ENCODE measurements around the gene SPOCK2. TPM values are rescaled to one million over a fixed set of nuclear protein-coding genes. Genes with fewer than 3 reads are reported as not detected.

Gene SPOCK2
- total and polyA plus RNA-seq, 2 of the 4 experiments (the other 2 are of a cell fraction) = 0.02 TPM; not detected in 1

DNA sequence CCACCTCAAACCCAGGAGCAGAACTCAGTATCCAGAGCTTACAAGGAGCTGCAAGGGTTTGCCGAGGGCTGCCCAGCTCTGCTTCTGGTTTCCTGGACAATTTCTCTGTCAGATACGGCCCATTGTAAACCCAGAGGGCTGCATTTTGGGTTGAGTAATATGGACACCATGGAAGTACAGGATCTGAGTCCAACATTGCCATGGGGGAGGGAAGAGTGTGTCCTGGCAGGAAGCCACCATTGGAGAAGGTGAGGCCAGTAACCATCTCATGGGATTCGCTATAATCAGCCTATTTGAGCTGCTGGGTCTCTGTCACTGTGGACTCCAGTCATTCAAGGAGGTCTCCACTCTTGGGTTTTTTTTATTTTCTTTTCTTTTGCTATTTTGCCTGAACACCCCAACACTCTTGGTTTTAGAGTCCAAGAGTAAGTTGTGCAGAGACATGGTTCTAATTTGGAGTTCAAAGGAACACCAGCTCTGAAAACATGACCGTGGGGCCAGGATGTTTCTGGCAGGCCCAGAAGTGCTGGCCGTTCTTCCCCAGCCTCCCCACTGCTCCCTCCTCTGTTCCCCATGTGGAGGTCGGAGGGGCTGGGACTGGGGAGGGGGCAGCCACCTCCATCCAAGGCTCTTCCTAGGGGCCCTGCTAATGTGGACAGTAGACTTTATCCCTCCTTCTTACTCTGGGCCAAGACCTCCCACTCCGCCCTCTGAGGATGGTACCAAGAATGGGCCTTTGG, 77.9 kb downstream of the SPOCK2 start:
- H2BK20ac ChIP-seq (ENCODE audit: low read depth, low read length) = peak overlapping the region; percentile 88
- H3K4ac ChIP-seq (ENCODE audit: low read depth, low read length) = peak overlapping the region; percentile 95
- H3K27ac ChIP-seq (ENCODE audit: insufficient read depth, low read length) = peak overlapping the region; percentile 94
- peak overlapping the region; percentile 79 to 87 for H4K8ac ChIP-seq (ENCODE audit: low read depth in 2 of 2, low read length in 2 of 2)
- peak overlapping the region; percentile 44 for H3K9ac ChIP-seq (ENCODE audit: low read depth, low read length)
- H3K4me3 ChIP-seq (ENCODE audit: insufficient read depth, low read depth, low read length) = no peak overlapping the region
- H2AK9ac ChIP-seq (replicated peaks; ENCODE audit: low read depth, low read length, poor library complexity) = peak overlapping the region; percentile 85
- peak overlapping the region; percentile 83 for H3K23ac ChIP-seq (ENCODE audit: low read depth, low read length)
- no peak overlapping the region; the same call in 1 of the 2 replicates for H3K4me2 ChIP-seq (ENCODE audit: low read depth, low read length)
- peaks cover 18 to 41% of the 10 kb centered on the region in 2 experiments for H3K79me1 ChIP-seq (ENCODE audit: low read depth in 1 of 2, low read length in 2 of 2)
- H2BK15ac ChIP-seq (ENCODE audit: low read depth, low read length) = peak overlapping the region; percentile 93; the same call in 2 of the 3 replicates
- H2BK120ac ChIP-seq (ENCODE audit: low read depth, low read length) = peak overlapping the region; percentile 83
- H3K14ac ChIP-seq (replicated peaks; ENCODE audit: low read depth, low read length) = peak overlapping the region; percentile 90
- H3K36me3 ChIP-seq (ENCODE audit: control insufficient read depth, insufficient read depth, low read length) = peaks cover 22% of the 10 kb centered on the region
- peak overlapping the region; percentile 92 for H2BK5ac ChIP-seq (ENCODE audit: low read depth, low read length, poor library complexity, severe bottlenecking)
- DNase-seq = no peak
- no peak for TF ChIP-seq POLR2A (IDR thresholded peaks at IDR 0.05; ENCODE audit: low read depth, low read length)
- TF ChIP-seq CHD1 (IDR thresholded peaks at IDR 0.05; ENCODE audit: low read depth, low read length) = no peak
- TF ChIP-seq NFE2L2 (IDR thresholded peaks at IDR 0.05; ENCODE audit: low read depth, low read length) = no peak
- no peak for TF ChIP-seq RFX5 (IDR thresholded peaks at IDR 0.05; ENCODE audit: low read depth, low read length)
- TF ChIP-seq CEBPB (IDR thresholded peaks at IDR 0.05; ENCODE audit: low read depth, low read length) = no peak
- TF ChIP-seq, protein P1, sequence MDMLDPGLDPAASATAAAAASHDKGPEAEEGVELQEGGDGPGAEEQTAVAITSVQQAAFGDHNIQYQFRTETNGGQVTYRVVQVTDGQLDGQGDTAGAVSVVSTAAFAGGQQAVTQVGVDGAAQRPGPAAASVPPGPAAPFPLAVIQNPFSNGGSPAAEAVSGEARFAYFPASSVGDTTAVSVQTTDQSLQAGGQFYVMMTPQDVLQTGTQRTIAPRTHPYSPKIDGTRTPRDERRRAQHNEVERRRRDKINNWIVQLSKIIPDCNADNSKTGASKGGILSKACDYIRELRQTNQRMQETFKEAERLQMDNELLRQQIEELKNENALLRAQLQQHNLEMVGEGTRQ (IDR thresholded peaks at IDR 0.05; ENCODE audit: low read depth, low read length) = no peak
- TF ChIP-seq, protein P2, sequence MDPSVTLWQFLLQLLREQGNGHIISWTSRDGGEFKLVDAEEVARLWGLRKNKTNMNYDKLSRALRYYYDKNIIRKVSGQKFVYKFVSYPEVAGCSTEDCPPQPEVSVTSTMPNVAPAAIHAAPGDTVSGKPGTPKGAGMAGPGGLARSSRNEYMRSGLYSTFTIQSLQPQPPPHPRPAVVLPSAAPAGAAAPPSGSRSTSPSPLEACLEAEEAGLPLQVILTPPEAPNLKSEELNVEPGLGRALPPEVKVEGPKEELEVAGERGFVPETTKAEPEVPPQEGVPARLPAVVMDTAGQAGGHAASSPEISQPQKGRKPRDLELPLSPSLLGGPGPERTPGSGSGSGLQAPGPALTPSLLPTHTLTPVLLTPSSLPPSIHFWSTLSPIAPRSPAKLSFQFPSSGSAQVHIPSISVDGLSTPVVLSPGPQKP (IDR thresholded peaks at IDR 0.05; ENCODE audit: borderline replicate concordance, low read depth, low read length) = no peak
- no peak for TF ChIP-seq MAZ (IDR thresholded peaks at IDR 0.05; ENCODE audit: borderline replicate concordance, low read depth, low read length)
- TF ChIP-seq SMC3 (IDR thresholded peaks at IDR 0.05; ENCODE audit: low read depth, low read length) = no peak
- no peak for TF ChIP-seq RCOR1 (IDR thresholded peaks at IDR 0.05; ENCODE audit: insufficient replicate concordance, low read length)
- no peak for TF ChIP-seq RAD21 (IDR thresholded peaks at IDR 0.05; ENCODE audit: low read length)
- no peak for TF ChIP-seq MXI1 (IDR thresholded peaks at IDR 0.05; ENCODE audit: borderline replicate concordance, low read depth, low read length)
- no peak for TF ChIP-seq FOS (IDR thresholded peaks at IDR 0.05; ENCODE audit: low read depth, low read length)
- no peak for TF ChIP-seq BHLHE40 (IDR thresholded peaks at IDR 0.05; ENCODE audit: low read depth, low read length)
- TF ChIP-seq MAFK (IDR thresholded peaks at IDR 0.05; ENCODE audit: low read depth, low read length) = no peak
- dilution Hi-C loops (cut with HindIII; ENCODE audit: low sequenced_read_pairs, unreplicated experiment) = no loop called here
- no TSS peak for BruUV-seq (replicated peaks)
- WGBS, 2 experiments (ENCODE audit: extremely low coverage in 2 of 2, insufficient read length in 1 of 2) = 100% methylated on average over 2 of the region's 7 CpGs; no CpG with 5 or more reads in 1 of the 2 experiments
- peaks cover 35% of the 10 kb centered on the region for H3K9me1 ChIP-seq (ENCODE audit: insufficient read depth, low read length)
- H2AFZ ChIP-seq (replicated peaks; ENCODE audit: low read length, poor library complexity) = peak overlapping the region; percentile 78
- in situ Hi-C loops (cut with MboI; ENCODE audit: low sequenced_read_pairs) = no loop called here
- peak overlapping the region; percentile 83 for H2AK5ac ChIP-seq (ENCODE audit: low read depth, low read length)
- intact Hi-C loops (cut with micrococcal nuclease) = no loop called here
- H4K91ac ChIP-seq (ENCODE audit: insufficient read depth, low read depth, low read length) = peak overlapping the region; percentile 95
- ChIA-PET POLR2A (ENCODE audit: unreplicated experiment) (no interaction called here), CTCF (interaction anchor here (0.8 to 1.5 kb wide), 2 partner anchors 24 to 38 kb away, joined by 3 to 4 read pairs; no protein-coding TSS in a partner anchor)
- H3K18ac ChIP-seq (ENCODE audit: low read depth, low read length) = peak overlapping the region; percentile 83
- peak overlapping the region; percentile 86 for H4K5ac ChIP-seq (ENCODE audit: low read depth, low read length)
- H3K9me3 ChIP-seq (ENCODE audit: control insufficient read depth, insufficient read depth, low read length) = no peaks in the 10 kb centered on the region
- peaks cover 20% of the 10 kb centered on the region for H3K4me1 ChIP-seq (ENCODE audit: control insufficient read depth, insufficient read depth, low read length)
- peak overlapping the region; percentile 67; the same call in 1 of the 2 replicates for H3K56ac ChIP-seq (ENCODE audit: extremely low read depth, insufficient read depth, low read length)
- ATAC-seq (ENCODE audit: low read depth) = no peak
- no peaks in the 10 kb centered on the region for H3K27me3 ChIP-seq (ENCODE audit: control insufficient read depth, insufficient read depth, low read length)
- no peaks in the 10 kb centered on the region for H4K20me1 ChIP-seq (ENCODE audit: insufficient read depth, low read length)
